Iris pigment epithelial cell (primary cell): ENCODE data around the gene ANGPT4.

Experiments used
- DNase-seq: peaks from one replicate; pipeline ENCODE4 v3.0.0-alpha.2; 2011; ENCODE audit warnings: low read depth

Gene ANGPT4

DNA sequence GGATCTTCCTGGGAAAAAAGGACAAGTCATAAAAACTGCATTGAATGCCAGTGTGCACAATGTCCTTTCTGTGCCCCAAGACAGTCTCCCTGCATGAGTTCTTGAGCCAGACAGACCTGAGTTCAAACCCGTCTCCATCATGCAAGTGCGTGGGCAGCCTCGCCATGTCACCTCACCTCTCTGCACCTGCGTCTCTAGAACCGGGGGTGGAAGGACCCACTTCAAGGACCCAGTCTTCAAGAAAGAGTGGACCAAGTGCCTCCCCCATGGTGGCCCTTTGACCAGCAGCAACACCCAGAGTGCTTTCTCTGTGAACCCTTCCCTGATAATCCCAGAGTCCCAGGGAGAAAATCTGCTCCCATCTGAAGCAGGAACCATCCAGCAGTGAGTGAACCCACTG, 23.5 kb upstream of the ANGPT4 start:
- no peak for DNase-seq

DNA sequence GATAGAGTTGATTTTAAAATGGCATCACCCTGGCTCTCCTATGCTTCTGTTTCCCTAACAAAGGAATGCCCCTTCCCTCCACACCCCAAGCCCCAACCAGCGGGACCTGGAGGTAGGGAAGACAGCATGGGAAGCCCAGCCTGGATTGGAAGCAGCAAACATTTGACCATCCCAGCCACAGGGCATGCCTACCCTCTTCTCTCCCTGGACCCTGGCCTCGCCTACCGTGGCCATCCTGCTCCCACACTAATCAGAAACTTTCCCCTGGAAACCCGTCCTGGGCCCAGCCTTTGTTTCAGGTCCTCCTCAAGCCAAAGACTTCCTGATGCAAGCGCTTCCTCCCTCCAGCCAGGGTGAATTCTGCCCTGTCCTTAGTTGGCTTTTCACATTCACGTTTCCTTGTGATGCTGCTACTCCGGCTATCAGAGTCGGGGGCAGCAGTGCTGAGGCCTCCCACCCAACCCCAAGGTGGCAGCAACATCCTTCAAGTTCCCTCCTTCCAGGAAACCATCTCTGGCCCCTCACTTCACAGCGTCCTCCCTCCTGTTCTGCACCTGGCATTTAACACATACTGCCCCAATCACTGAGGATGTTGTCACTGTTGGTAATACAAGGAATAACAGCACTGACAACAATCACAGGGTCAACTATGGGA, 18.2 kb upstream of the ANGPT4 start:
- no peak for DNase-seq

DNA sequence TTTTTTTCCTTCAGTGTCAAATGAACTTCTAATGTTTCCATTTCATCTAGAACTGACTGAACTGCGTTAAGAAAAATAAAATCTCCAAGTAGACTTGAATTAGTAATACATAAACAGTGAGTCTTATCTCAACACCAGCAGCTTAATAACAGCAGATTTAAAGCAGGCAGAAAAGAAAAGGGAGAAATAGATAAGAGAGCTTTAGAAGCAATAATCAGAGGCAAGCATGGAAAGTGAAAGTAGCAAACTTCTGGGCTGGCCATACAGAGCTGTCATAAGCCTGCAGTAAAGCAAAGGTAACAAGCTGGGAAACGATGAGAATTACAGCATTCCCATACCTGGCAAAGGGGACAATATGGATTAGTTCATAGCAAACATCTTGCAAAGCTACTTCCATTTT, 16.9 kb upstream of the ANGPT4 start:
- DNase-seq = no peak

DNA sequence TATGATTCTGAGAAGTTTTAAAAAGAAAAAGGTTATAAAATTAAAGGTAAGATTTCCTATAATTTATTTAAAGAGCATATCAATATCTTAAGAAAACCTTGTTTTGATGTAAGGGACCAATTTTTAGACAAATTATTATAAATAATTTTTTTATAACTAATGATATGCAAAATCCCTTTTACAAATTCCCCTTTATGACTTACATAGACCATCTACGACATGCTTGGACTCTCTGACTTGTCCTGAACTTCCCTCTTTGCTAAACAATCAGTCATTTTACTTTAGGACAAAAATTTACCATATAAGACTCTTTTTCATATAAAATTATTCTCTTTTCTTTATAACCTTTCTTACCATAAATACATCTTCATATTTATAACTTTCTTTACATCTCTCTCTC, 15.3 kb upstream of the ANGPT4 start:
- DNase-seq = no peak

DNA sequence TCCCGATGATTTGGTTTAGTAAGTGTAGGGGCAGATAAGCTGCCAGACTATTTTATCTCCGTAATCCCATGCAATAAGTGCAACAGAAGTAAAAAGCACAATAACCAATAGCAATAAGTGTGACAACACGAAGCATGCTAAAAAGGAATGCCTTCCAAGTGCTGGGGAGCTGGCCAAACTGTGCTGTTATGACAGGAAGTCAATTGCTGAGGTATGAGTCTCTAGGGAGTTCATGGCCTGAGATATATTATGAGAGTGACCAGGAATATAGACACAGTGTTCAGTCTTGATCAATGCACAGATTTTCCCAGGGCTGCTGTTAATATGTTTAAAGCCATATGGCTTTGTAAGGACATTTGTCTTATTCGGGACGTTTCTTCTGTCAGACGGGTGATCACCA, 10.5 kb upstream of the ANGPT4 start:
- DNase-seq = no peak

DNA sequence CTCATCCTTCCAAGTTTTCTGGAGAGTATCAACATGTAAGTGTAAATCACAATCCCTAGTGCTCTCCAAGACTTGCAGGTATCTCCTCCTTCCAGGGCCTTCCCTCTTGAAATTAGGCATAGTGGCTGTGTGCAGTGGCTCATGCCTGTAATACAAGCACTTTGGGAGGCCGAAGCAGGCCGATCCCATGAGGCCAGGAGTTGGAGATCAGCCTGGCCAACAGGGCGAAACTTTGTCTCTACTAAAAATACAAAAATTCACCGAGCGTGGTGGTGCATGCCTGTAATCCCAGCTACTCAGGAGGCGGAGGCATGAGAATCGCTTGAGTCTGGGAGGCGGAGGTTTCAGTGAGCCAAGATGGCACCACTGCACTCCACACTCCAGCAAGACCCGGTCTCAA, 9.4 kb upstream of the ANGPT4 start:
- DNase-seq = no peak

DNA sequence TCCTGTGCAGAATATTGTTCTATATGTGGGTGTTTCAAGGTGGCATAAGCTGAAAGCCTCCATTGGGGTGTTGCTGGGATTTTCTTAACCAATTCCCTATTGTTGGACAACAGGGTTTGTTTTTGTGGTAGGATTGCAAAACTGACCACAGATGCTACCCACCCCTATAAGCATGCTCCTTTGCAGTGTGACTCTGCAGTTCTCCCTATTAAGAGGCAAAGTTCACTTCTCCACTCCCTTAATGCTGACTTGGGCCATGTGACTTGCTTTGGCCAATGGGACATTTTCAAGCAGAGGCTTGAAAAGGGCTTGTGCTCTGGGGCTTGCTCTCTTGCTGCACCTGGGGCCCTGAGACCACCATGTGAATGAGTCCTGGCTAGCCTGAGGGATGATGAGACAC, 8.5 kb upstream of the ANGPT4 start:
- no peak for DNase-seq

DNA sequence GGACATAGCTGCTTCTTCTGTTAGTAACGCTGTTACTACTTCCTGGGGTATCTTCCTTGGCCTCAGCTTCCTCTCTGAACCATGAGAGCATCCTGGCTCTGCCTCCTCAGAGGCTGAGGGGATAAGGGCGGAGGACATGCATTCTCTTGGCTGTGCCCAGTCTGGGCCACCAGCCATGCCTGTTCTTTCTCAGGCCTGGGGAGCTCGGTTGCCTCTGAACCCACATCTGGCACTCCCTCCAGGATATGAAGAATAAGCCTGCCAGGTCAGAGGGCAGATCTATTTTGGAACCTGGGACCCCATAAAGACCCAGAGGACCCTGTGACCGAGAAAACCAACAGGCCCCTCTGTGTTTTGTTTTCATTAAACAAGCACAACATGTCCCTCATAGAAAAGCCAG, 6.6 kb upstream of the ANGPT4 start:
- DNase-seq = no peak

DNA sequence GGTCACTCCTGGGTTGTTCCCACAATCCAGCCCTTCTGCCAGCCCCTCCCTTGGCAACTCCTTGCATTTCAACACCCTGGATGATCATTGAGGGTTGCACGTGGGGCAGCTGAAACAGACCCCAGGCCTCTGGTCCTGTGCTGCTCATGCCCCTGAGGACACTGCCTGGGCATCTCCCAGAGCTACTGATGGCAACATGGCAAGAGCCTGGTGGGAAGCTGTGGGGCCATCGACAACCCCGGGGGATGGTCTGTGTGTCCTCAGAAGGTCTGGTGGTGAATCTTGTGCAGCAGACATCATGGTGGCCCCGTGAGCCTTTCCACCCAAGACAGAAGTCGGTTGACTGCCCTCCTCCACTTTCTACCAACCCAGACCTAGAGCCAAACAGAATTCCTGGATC, 4.9 kb upstream of the ANGPT4 start:
- no peak for DNase-seq

DNA sequence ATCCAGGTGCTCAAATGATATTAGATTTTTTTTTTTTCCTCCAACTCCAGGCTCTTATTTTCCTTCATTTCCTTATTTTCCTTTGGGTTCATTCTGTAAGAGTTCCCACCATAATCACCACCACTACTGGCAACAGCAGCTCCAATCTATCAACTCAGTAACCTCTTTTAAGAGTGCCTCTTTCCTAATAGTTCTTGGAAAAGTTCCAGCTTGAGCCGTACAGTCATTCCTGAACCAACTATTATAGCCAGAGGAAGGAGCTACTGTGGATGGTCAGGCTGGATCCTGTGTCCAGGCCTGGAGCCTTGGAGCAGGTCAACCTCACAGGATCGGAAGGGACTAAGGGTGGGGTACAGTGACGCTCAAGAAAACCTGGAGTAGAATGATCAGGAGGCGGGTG, 4.2 kb upstream of the ANGPT4 start:
- no peak for DNase-seq

DNA sequence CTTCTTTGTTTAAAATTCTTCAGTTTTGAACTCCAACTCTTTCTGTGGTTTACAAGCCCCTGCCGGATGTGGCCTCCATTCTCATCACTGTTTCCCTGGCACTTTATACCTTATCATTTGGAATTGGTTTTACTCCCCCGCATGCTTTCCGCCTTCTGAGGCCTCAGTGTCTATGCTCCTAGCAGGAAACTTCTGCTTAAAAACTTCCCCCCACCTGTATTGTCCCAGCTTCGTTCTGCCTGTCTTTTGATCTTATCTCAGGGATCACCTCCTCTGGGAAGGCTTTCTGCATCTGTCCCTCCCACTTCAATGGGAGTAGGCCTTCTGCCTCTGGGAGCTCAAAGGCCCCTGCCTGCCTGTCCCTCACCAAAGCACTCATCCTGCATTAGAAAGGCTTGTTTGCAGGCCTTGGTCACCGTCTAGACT, 3.4 kb upstream of the ANGPT4 start:
- no peak for DNase-seq

DNA sequence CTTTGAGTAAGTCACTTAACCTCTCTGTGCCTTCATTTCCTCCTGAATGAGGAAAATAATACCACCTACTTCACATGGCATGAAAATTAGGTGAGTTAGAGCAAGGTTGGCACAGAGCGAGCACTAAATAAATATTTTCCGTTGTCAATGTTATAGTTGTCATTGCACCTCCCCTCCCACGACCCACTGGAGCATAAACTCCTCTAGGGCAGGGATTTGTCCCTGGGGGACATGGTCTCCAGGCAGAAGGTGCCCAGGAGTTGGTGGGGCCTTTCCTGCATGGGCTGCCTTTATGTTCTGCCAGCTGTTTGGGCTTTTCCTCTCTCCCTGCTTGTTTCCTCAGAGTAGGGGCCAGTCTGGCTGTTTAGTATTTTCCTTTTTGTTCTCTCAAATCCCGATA, 1.3 kb upstream of the ANGPT4 start:
- no peak for DNase-seq

DNA sequence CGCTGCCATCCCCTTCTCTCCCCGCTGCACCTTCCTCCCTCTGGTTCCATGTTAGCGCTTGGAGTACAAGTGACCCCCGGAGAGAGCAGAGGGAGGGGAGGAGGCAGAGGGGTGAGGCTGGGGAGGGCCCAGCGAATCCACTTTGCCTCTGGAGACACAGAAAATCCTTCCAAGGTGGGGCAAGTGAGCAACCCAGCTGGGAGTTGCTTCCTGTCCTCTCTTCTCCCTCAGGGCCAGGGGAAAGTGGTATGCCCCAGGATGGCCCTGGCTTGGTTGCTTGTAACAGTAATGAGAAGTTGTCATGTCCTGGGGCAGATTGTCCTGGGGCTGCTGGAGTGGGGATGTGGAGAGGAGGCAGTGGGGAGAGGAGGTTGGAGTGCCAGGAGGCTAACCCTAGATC, 691 bp upstream of the ANGPT4 start:
- DNase-seq = no peak

DNA sequence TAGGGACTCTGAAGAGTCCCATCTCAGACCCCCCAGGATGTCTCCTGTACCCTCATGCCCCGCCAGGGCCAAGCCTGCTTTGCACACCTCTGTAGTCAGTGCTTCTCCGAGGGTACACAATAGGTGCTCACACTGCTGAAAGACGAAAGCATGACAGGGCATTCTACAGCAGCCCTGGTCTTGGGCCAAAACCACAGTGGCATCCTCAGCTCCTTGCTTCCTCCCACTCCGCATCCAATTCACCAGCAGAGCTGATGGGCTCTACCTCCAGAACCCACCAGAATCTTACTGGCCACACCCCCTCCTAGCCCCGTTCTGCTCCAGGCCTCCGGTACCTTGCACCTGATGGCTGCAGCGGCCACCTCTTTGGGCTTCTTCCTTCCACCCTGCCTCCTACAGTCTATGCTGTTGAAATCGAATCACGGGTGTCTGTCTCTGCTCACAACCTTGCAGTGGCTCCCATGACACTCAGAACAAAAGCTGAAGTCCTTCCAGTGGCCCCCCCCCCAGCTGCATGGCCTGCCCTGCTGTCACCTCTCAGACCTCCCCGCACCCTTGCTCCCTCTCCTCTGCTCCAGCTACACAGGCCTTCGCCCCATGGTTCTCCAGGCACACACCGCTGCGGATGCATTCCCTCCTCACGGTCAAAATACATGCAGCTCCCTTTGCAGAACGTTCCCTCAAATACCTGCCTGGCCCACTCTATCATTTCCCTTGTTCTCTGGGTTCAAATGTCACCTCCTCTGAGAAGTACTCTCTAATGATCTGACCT, 1.2 kb downstream of the ANGPT4 start:
- DNase-seq = no peak

DNA sequence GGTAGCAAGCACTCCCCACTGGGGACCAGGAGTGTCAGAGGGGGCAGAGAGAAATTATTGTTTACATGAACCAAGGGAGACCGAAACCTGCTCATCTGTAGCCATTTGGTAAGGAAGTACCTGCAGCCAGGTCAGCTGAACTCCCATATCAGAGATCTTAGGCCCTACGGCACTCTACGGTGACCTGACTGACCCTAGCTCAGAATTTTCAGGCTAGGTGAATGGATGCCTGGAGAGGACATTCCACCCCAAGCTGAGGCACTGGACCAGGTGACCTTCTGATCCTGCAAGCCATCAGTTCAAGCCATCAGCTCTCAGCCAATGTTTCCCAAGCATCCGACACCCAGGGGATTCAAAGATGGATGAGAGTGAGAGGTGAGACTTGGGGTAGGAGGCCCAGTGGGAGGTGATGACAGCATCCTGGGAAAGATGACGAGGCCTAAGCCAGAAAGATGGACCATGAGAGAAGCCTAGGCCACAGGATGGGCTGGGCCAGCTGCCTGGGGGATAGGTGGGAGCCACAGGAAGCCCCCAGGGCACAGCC, 2.8 kb downstream of the ANGPT4 start:
- DNase-seq = no peak

DNA sequence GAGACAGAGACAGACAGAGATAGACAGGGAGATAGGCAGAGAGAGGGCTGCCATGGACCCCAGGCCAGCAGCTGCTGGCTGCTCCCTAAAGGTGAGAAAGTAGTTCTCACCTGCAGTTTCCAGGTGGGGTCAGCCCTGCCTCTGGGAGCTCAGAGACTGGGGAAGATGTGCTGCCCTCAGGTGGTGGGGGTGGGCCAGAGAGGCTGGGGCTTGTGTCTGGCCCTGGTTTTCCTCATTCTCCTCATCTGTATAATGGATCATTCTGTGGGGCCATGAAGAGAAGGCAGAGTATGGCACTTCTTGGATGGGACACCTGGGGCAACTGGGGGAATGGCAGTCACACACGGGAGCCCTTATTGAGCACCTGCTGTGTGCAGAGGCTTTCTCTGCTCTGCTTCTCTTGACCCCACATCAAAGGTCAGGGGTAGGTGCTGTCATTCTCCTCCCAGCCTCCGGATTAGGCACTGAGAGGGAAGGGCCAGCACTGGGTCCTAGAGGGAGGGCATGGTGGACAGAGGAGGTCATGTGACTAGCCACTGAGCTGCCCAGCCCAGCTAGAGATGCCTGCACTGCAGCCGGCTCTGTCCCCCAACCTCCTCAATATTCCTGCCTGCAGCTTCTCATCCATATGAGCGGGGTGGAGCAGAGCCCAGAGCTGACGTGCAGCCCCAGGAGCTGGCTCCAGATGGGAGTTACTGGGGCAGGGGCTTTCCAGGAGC, 4.1 kb downstream of the ANGPT4 start:
- no peak for DNase-seq

DNA sequence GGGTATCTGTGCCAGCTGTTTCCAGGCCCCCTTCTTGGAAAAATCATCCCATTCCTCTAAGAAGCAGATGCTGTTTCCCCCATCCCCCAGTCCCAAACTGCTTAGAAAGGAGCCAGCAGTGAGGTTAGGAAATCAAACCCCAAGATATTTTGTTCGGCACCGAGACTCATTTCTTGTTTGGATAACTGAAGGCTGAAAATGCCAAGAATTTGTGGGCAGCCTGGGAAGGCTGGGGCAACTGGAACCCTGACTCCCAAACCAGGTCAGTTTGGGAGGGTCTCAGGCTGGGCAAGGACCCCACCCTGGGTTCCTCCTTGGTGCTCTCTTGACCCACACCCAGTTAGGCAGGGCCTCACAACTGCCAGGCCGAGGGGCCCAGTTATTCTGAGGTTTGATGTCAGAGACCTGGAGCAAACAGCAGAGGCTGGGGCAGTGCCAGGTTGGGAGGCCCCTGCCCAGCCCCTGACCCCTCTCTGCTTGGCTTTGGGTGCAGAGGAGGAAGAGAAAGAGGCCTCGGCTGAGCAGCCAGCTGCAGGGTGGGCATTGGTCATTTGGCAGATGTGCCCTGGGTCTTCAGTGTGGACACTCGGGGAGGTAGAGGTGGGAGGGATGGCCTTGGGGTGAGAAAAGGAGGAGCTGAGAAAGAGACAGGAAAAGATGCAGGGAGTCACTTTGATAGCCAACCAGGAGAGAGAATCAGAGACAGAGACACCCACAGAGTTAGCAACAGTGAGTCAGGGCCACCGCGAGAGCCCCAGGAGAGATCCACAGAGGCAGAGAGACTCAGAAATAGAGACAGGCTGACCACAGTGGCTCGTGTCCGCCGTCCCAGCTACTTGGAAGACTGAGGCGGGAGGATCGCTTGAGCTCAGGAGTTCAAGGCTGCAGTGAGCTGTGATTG, 5.0 kb downstream of the ANGPT4 start:
- DNase-seq = peak; percentile 41

DNA sequence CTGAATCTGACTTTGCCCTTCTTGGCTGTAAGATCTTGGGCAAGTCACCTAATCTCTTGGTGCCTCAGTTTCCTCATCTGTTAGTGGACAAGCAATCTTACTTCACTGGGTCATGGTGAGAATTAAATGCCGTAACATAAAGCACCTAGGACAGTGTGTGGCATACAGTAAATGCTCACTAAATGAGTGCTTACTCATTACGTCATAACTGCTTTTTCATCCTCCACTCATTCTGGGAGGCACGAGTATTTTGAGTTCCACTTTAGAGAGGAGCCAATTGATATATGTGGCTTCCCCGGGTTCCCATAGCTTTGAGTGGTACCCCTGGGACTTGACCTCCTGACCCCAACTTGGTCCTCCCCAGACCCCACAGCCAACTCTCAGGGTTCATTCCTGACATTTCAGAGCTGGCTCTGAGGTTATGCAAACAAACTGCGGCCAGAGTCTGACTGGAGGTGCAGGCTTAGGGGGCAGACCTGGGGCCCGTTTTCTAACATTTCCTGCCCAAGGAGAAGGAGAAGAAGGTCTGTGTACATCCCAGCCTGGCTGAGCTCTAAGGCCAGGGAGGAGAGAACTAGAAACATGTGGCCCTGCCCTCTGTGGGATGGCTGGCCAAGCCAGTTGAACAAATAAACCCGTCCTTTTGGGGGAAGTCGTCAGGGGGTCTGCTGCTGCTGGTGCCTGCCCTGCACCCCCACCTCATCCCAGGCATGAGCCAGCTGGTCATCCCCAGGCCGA, 5.8 kb downstream of the ANGPT4 start:
- no peak for DNase-seq

DNA sequence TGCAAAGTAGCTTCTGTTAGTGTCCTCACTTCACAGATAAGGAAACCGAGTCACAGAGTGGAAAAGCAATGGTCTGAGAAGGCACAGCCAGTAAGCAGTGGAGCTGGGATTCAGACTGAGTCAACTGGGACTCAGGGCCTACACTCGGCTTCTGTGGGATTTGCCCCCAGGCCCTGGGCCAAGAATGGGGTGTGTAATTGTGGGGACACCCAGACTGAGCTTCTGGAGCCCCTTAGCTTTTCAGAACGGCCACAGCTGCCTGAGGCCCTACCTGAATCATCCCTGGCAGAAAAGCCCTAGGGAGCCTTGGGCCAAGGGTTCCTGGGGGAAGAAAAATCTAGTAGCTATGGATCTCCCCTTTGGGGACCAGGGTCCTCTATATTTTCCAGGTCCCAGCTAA, 6.5 kb downstream of the ANGPT4 start:
- no peak for DNase-seq

DNA sequence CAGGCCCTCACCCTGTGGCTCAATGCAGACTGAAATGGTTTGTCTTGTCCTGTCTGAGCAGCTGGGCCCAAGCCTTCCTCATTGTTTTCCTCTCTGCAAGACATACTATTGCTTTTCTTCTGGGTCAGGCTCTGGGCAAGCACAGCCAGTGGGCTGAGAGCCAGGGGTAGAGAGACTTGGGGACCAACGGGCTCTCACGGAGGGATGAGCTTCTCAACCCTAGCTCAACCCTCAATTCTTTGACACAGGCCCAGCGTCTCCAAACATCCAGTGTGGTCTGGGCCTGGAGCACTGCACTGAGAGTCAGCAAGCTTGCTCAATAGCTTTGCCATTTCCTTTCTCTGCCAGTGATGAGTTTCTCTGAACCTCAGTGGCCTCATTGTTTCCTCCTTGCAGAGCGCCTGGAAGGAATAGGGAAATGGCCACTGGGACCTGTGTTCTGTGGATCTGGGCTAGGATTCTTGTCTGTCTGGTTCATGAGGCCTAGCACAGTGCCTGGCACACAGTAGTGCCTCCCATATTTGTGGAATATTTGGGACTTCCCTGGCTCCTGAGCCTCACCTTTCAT, 9.3 kb downstream of the ANGPT4 start:
- DNase-seq = no peak

DNA sequence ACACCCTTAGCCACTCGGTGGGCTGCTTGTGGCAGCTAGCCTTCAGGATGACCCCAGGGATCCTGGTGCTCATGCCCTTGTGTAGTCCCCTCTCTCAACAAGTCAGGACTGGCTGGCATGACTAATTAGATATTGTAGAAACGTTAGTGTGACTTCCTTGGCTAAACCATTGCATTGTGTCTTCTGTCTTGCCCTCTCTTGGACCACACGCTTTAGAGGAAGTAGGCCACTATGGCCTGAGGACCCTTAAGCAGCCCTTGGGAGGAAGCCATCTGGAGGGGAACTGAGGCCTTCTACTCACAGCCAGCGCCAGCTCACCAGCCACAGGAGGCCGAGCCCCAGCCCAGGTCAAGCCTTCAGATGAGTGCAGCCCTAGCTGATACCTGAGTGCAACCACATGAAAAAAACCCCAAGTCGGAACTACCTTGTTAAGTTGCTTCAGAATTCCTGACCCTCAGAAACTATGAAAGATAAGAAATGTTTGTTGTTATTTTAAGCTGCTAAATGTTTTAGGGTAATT, 10.1 kb downstream of the ANGPT4 start:
- DNase-seq = no peak
